Measurements from ENCODE around the gene GABRD. TPM values are rescaled to one million over a fixed set of nuclear protein-coding genes. Genes with fewer than 3 reads are reported as not detected.

GABRD gene, protein sequence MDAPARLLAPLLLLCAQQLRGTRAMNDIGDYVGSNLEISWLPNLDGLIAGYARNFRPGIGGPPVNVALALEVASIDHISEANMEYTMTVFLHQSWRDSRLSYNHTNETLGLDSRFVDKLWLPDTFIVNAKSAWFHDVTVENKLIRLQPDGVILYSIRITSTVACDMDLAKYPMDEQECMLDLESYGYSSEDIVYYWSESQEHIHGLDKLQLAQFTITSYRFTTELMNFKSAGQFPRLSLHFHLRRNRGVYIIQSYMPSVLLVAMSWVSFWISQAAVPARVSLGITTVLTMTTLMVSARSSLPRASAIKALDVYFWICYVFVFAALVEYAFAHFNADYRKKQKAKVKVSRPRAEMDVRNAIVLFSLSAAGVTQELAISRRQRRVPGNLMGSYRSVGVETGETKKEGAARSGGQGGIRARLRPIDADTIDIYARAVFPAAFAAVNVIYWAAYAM
- total RNA-seq, result not detected

DNA sequence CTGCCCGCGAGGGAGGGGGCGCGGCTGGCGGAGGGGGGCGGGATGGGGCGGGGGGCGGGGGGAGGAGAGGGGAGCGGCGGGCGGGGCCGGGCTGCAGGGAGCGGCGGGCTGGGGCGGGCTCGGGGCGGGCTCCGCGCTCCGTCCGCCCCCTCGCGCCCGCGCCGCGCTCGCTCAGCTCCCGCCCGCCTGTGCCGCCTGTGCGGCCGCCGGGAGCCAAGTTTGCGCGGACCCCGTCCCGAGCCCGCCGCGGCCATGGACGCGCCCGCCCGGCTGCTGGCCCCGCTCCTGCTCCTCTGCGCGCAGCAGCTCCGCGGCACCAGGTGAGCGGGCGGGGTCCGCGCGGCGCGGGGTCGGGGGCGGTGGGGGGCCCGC, at the start of gene GABRD:
TSS of gene GABRD (plus strand) at position 174 of the 372 bp plus-strand sequence. CDS start at position 253, 79 bp downstream.

DNA sequence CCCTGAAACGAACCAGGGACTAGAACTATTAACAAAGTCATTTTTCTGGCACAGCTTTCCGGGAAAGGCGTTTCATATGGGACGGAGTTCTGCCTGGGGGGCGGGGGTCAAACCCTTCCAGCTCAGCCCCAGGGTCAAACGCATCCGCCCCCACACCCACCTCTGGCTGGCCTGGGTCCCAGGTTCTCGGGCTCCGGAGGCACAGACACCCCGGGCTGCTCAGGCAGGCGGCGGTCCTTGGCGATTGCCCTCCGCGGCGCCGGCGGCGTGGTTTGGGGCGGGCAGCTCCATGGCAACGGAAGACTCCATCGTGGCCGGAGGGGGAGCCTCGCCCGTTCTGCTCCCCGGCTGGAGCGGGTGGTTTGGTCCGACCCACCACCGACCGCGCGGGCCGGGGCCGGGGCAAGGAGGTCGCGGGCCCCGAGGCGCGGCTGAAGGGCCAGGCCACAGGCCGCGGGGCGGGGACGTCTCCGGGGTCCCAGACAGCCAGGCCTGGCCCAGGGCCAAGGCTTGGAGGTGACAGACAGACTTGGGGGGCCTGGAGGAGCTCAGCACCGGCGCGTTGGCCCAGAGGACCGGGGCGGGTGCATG, 15.5 kb upstream of the GABRD start, which contains the start of gene CFAP74:
TSS of gene CFAP74 (minus strand) at position 246 of the 591 bp plus-strand sequence. CDS start 12,830 bp downstream, outside the sequence.

DNA sequence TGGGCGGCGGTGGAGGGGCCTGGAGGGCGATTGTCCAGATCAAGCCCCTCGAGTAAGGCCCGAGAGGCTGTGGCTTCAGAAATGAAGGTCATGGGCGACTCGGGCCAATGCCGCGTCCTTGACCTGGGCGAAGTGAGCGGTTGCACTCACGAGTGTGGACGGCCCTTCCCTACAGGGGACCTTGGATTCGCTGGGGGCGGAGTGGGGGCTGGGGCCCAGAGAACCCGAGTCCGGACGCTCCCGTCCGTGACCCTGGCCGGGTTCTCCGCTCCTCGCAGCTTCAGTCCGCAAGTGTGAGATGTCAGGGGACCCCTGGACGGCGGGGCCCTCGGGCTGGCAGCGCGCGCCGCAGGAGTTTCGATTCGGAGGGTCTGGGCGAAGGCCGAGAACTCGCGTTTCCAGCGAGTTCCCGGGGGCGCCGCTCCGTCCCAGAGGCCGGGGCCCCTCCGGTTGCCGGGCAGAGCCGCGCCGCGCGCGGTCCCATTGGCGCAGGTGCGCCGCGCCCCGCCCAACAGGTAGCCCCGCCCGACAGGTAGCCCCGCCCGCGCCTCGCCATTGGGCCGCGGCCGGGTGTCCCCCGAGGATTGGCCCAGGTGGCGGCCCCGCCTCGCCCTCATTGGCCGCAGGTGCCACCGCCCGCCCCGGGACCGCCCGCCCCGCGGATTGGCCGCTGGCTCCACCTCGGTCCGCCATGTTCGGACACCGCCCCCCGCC, 30.7 kb downstream of the GABRD start, which contains the start of gene PRKCZ:
TSS of gene PRKCZ (plus strand) at position 694 of the 714 bp plus-strand sequence. CDS start 220 bp downstream, outside the sequence.

Other genes with a start within 250 kb of the GABRD start
- gene NADK, start 240.9 kb upstream of the GABRD start, total RNA-seq, result 10 to 100 TPM; 62.6 to 73.3 TPM
- gene GNB1, start 128.3 kb upstream of the GABRD start, total RNA-seq, result 100 to 1,000 TPM in 1 of 2 donors, 10 to 100 TPM in 1; 99.8 to 121 TPM
- under 1 TPM in 1 of 2 donors, not detected in 1; 0.33 TPM for gene CALML6, start 104.1 kb upstream of the GABRD start, total RNA-seq
- under 1 TPM; under 0.01 to 0.33 TPM for gene TMEM52, start 100.1 kb upstream of the GABRD start, total RNA-seq
- not detected for gene CFAP74, start 15.6 kb upstream of the GABRD start, total RNA-seq
- 1 to 10 TPM; 4.1 to 4.7 TPM for gene PRKCZ, start 31.1 kb downstream of the GABRD start, total RNA-seq
- gene FAAP20, start 175.4 kb downstream of the GABRD start, total RNA-seq, result 10 to 100 TPM; 19.3 to 22.7 TPM
- 10 to 100 TPM; 14.5 to 20.3 TPM for gene SKI, start 209.0 kb downstream of the GABRD start, total RNA-seq